ENCODE measurements around the gene GABRQ.

DNA sequence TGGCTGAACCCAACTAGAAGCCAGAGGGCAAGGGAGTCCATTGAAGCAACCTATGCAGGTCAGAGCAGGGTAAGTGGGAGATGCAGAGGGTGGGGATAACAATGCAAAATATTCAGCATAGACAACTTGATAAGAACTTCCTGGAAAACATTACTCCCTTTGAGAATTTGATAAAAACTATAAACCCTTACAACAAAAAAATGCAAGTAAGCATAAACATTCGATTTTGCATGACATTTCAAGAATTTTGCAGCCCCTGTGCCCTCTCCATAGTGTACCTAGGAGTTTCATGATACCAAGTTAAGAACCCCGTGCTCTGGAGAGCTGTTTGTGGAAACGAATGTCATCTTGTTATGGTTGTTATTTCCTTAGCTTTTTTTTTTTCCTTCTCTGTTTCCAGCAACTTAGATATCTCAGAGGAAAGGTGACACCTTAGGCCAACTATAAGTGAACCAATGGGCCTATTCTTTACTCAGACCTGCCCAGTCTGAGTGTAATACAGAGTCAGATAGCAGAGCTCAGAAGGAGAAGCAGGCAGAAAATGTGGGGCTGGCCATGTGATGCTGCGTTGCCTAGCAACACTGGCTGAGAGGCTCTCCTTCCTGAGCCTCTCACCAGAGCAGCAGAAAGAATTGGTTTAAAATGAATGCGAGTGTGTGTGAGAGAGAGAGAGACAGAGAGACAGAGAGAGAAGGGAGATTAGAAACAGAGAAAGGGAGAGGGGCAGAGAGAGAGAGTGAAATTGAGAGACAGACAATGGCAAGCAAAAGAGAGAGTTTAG lies 36.7 kb upstream of the GABRQ start:
- TF ChIP-seq, protein P1, sequence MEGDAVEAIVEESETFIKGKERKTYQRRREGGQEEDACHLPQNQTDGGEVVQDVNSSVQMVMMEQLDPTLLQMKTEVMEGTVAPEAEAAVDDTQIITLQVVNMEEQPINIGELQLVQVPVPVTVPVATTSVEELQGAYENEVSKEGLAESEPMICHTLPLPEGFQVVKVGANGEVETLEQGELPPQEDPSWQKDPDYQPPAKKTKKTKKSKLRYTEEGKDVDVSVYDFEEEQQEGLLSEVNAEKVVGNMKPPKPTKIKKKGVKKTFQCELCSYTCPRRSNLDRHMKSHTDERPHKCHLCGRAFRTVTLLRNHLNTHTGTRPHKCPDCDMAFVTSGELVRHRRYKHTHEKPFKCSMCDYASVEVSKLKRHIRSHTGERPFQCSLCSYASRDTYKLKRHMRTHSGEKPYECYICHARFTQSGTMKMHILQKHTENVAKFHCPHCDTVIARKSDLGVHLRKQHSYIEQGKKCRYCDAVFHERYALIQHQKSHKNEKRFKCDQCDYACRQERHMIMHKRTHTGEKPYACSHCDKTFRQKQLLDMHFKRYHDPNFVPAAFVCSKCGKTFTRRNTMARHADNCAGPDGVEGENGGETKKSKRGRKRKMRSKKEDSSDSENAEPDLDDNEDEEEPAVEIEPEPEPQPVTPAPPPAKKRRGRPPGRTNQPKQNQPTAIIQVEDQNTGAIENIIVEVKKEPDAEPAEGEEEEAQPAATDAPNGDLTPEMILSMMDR (IDR thresholded peaks at IDR 0.05; ENCODE audit: borderline replicate concordance, extremely low read depth, low read length, poor library complexity, severe bottlenecking), result no peak
- no peak for TF ChIP-seq EZH2 (IDR thresholded peaks at IDR 0.05; ENCODE audit: borderline replicate concordance, low read depth, low read length, severe bottlenecking)
